Ishikawa (cell line): ENCODE results near the gene PLPPR1.

Source experiments
- CEBPB ChIP-seq: IDR thresholded peaks from 2 replicates; pipeline ENCODE4 v1.6.1; 2012
- EGR1 ChIP-seq: IDR thresholded peaks from 2 replicates; pipeline ENCODE4 v1.6.1; 2012
- EP300 ChIP-seq: IDR thresholded peaks from 2 replicates; pipeline ENCODE4 v1.6.1; 2012; ENCODE audit warnings: borderline replicate concordance
- MAX ChIP-seq: IDR thresholded peaks from 2 replicates; pipeline ENCODE4 v1.6.1; 2012
- NFIC ChIP-seq: IDR thresholded peaks from 2 replicates; pipeline ENCODE4 v1.6.1; 2012

GRCh38 chr9:101212661-101213060 is 184.1 kb downstream of the PLPPR1 start:
- TF ChIP-seq CEBPB (no peak), MAX (no peak), EP300 (no peak), NFIC (no peak), EGR1 (no peak)
